Naive thymus-derived CD4-positive, alpha-beta T cell (primary cell): ENCODE results near the gene RBFOX2. TPM values are rescaled to one million over a fixed set of nuclear protein-coding genes. Genes with fewer than 3 reads are reported as not detected.

ENCODE experiments used
- ATAC-seq: fragments of 150-1000 bp; cut with Tn5 transposase; 2 replicates; pipeline ENCODE4 v1.10.0; 2021; ENCODE audit warnings: mild to moderate bottlenecking, moderate library complexity
- CTCF ChIA-PET: fragments of 350-600 bp; sonication (Branson Sonifier 250); formaldehyde crosslinking; loops from one replicate; lab custom pipeline; 2021; ENCODE audit warnings: antibody characterized with exemption; lab: Charles Lee
- POLR2A ChIA-PET: fragments of 350-600 bp; sonication (Branson Sonifier 250); formaldehyde crosslinking; loops from one replicate; lab custom pipeline; 2021; ENCODE audit warnings: antibody characterized with exemption, inconsistent platforms; lab: Charles Lee
- DNase-seq, 9 donors: peaks; one replicate each; pipeline versions ENCODE4 v3.0.0 to v3.0.0-alpha.2; 2020 to 2022; ENCODE audit warnings: mixed read lengths in 1 of 9
- H3K27ac ChIP-seq: one replicate; pipeline ENCODE4 v1.7.0; 2013; ENCODE audit warnings: mild to moderate bottlenecking, low read depth, low read length, moderate library complexity
- H3K27me3 ChIP-seq, 2 donors: one replicate each; pipeline ENCODE4 v1.7.0; 2013; ENCODE audit warnings: low read length in 2 of 2, mild to moderate bottlenecking in 2 of 2, moderate library complexity in 2 of 2; ENCODE audit not compliant: control insufficient read depth in 2 of 2, insufficient read depth in 2 of 2
- H3K36me3 ChIP-seq, 3 experiments: 1 replicate in 2 of 3; 2 replicates in 1 of 3; pipeline ENCODE4 v1.7.0; 2013; ENCODE audit warnings: low read length in 3 of 3, mild to moderate bottlenecking in 3 of 3, moderate library complexity in 1 of 3; ENCODE audit not compliant: insufficient read depth in 3 of 3, control insufficient read depth in 2 of 3
- H3K4me1 ChIP-seq, 2 donors: one replicate each; pipeline ENCODE4 v1.7.0; 2013; ENCODE audit warnings: low read length in 2 of 2, mild to moderate bottlenecking in 2 of 2, moderate library complexity in 1 of 2; ENCODE audit not compliant: control insufficient read depth in 2 of 2, insufficient read depth in 2 of 2
- H3K4me3 ChIP-seq: 2 replicates; pipeline ENCODE4 v1.7.0; 2013; ENCODE audit warnings: mild to moderate bottlenecking, low read length
- H3K9me3 ChIP-seq, 3 experiments: 1 replicate in 2 of 3; 2 replicates in 1 of 3; pipeline ENCODE4 v1.7.0; 2013; ENCODE audit warnings: low read length in 3 of 3; ENCODE audit not compliant: control insufficient read depth in 2 of 3
- H3K27ac Mint-ChIP-seq, 9 donors: one replicate each; pipeline ENCODE4 v1.8.0; 2020 to 2022; ENCODE audit warnings: mixed read lengths in 9 of 9, mild to moderate bottlenecking in 8 of 9, moderate library complexity in 5 of 9, inconsistent platforms in 2 of 9
- H3K27me3 Mint-ChIP-seq, 5 donors: one replicate each; pipeline ENCODE4 v1.8.0; 2021 to 2022; ENCODE audit warnings: mixed read lengths in 5 of 5, mild to moderate bottlenecking in 1 of 5
- H3K36me3 Mint-ChIP-seq, 5 donors: one replicate each; pipeline ENCODE4 v1.8.0; 2020 to 2022; ENCODE audit warnings: mixed read lengths in 5 of 5, mild to moderate bottlenecking in 3 of 5, inconsistent platforms in 1 of 5
- H3K4me1 Mint-ChIP-seq, 7 donors: one replicate each; pipeline ENCODE4 v1.8.0; 2020 to 2022; ENCODE audit warnings: mixed read lengths in 7 of 7, mild to moderate bottlenecking in 3 of 7, inconsistent platforms in 1 of 7
- H3K4me3 Mint-ChIP-seq, 10 donors: one replicate each; pipeline ENCODE4 v1.8.0; 2020 to 2022; ENCODE audit warnings: mild to moderate bottlenecking in 10 of 10, mixed read lengths in 10 of 10, moderate library complexity in 6 of 10, inconsistent platforms in 2 of 10
- H3K9me3 Mint-ChIP-seq, 11 donors: one replicate each; pipeline ENCODE4 v1.8.0; 2020 to 2022; ENCODE audit warnings: mixed read lengths in 11 of 11, mild to moderate bottlenecking in 4 of 11, inconsistent platforms in 1 of 11, moderate library complexity in 1 of 11
- intact Hi-C, 2 donors: fragments of 100-400 bp; cut with micrococcal nuclease; formaldehyde crosslinking; loops; one replicate each; pipeline ENCODE4 v1.15.1; 2023
- polyA plus RNA-seq, 2 donors: library from polyadenylated mRNA; unstranded; fragments of 300-500 nt; fragmentation: Illumina TruSeq; gene quantifications; one replicate each; pipeline ENCODE4 v1.2.3, GENCODE V29; 2021
- total RNA-seq, 6 experiments: library from RNA in 5 of 6; stranded (reverse) in 5 of 6; gene quantifications; 1 replicate in 5 of 6; 2 replicates in 1 of 6; pipeline ENCODE4 v1.2.3 and lab custom pipeline; 2021 to 2026

The RBFOX2 gene
- total and polyA plus RNA-seq, 7 experiments from 2014 or later: 0.39 to 1.7 (median 1.1) TPM

GRCh38 chr22:36008131-36008530 lies 20.5 kb downstream of the RBFOX2 start:
- no peak for ATAC-seq
- no peaks in the 10 kb centered on the region for H3K9me3 ChIP-seq
- H3K4me1 Mint-ChIP-seq: no peaks in the 10 kb centered on the region
- no peak overlapping the region for H3K27ac ChIP-seq
- no peaks in the 10 kb centered on the region for H3K9me3 Mint-ChIP-seq
- CTCF ChIA-PET: no interaction called here
- H3K27me3 ChIP-seq: no peaks in the 10 kb centered on the region
- peaks cover 8 to 29% (median 15%) of the 10 kb centered on the region in 5 donors for H3K27me3 Mint-ChIP-seq
- no peak overlapping the region for H3K4me3 ChIP-seq
- POLR2A ChIA-PET: no interaction called here
- H3K36me3 ChIP-seq: no peaks in the 10 kb centered on the region
- H3K4me3 Mint-ChIP-seq: no peak overlapping the region
- peaks cover 0 to 3% (median 0%) of the 10 kb centered on the region in 5 donors for H3K36me3 Mint-ChIP-seq
- H3K4me1 ChIP-seq: no peaks in the 10 kb centered on the region
- intact Hi-C loops: no loop called here
- H3K27ac Mint-ChIP-seq: no peak overlapping the region
- DNase-seq: no peak

DNA sequence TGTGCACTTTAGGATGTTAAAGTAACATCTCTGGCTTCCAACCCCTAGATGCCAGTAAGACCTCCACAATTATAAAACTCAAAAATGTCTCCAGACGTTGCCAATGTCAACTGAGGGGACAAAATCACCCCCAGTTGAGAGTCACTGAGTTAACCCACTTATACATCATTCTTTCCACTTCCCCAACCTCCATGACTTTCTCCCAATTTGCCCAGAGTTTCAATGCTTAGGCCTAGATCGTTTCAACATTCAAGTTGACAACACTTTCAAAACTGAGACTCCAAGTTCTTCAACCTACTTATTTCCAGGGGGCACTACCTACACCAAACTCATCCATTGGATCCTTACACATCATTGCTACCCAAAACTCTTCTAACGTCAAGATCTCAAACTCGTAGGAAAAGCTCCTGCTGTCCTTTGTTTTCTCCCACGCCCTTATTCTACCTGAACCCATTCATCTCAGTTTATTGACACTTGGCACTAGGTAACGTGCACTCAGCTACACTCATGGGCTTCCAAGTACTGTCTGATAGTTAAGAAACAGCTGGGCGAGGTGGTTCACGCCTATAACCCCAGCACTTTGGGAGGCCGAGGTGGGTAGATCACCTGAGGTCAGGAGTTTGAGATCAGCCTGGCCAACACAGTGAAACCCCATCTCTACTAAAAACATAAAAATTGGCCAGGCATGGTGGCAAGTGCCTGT lies 24.5 kb downstream of the RBFOX2 start:
- Histone ChIP-seq H3K36me3 (no peaks in the 10 kb centered on the region), H3K4me3 (no peak overlapping the region), H3K4me1 (no peaks in the 10 kb centered on the region), H3K27me3 (no peaks in the 10 kb centered on the region), H3K27ac (no peak overlapping the region), H3K9me3 (no peaks in the 10 kb centered on the region)
- Mint-ChIP-seq H3K9me3 (no peaks in the 10 kb centered on the region), H3K36me3 (peaks cover 0 to 3% (median 0%) of the 10 kb centered on the region in 5 donors), H3K27ac (no peak overlapping the region), H3K4me1 (no peaks in the 10 kb centered on the region), H3K27me3 (peaks cover 4 to 21% (median 10%) of the 10 kb centered on the region in 5 donors), H3K4me3 (no peak overlapping the region)
- DNase-seq (no peak), ATAC-seq (no peak)
- intact Hi-C loops: no loop called here
- ChIA-PET CTCF (no interaction called here), POLR2A (no interaction called here)

GRCh38 chr22:36002718-36003260 lies 25.8 kb downstream of the RBFOX2 start:
- ChIA-PET CTCF (no interaction called here), POLR2A (interaction anchor here (0.5 kb wide), 1 partner anchor 85 kb away, joined by 3 read pairs; no protein-coding TSS in a partner anchor)
- DNase-seq (no peak), ATAC-seq (no peak)
- Histone ChIP-seq H3K27ac (no peak overlapping the region), H3K27me3 (no peaks in the 10 kb centered on the region), H3K4me3 (no peak overlapping the region), H3K4me1 (no peaks in the 10 kb centered on the region), H3K36me3 (no peaks in the 10 kb centered on the region), H3K9me3 (no peaks in the 10 kb centered on the region)
- Mint-ChIP-seq H3K27me3 (peaks cover 4 to 21% (median 10%) of the 10 kb centered on the region in 5 donors), H3K4me3 (no peak overlapping the region), H3K36me3 (peaks cover 0 to 3% (median 0%) of the 10 kb centered on the region in 5 donors), H3K27ac (no peak overlapping the region), H3K4me1 (no peaks in the 10 kb centered on the region), H3K9me3 (no peaks in the 10 kb centered on the region)
- intact Hi-C loops: no loop called here

DNA sequence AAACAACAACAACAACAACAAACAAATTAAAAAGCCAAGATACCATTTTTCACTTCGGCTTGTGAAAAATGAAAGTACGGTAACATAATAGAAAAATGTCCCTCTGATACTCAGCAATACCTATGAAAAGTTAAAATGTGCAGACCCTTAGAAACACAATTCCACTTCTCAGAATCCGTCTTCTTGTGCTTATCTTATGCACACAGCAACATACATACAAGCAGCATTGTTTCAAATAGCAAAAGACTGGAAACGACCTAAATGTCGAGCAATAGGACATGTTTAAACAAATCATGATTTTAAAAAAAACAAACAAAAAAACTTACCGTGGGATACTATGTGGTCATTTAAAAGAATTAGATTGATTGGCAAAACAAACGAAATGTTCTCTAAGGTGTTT lies 26.5 kb downstream of the RBFOX2 start:
- Histone ChIP-seq H3K27ac (no peak overlapping the region), H3K4me1 (no peaks in the 10 kb centered on the region), H3K27me3 (no peaks in the 10 kb centered on the region), H3K36me3 (no peaks in the 10 kb centered on the region), H3K9me3 (no peaks in the 10 kb centered on the region), H3K4me3 (no peak overlapping the region)
- CTCF ChIA-PET: no interaction called here
- DNase-seq: no peak
- Mint-ChIP-seq H3K9me3 (no peaks in the 10 kb centered on the region), H3K4me3 (no peak overlapping the region), H3K27me3 (peaks cover 4 to 21% (median 10%) of the 10 kb centered on the region in 5 donors), H3K36me3 (peaks cover 0 to 3% (median 0%) of the 10 kb centered on the region in 5 donors), H3K4me1 (no peaks in the 10 kb centered on the region), H3K27ac (no peak overlapping the region)
- intact Hi-C loops: no loop called here
- ATAC-seq: no peak
- POLR2A ChIA-PET: interaction anchor here (0.5 kb wide), 1 partner anchor 86 kb away, joined by 3 read pairs; no protein-coding TSS in a partner anchor

- H3K36me3 Mint-ChIP-seq: no peaks in the 10 kb centered on the region
- CTCF ChIA-PET: interaction anchor here (1.2 kb wide), 1 partner anchor 67 kb away, joined by 4 read pairs; no protein-coding TSS in a partner anchor
Measured at GRCh38 chr22:35998748-35999147, 29.9 kb downstream of the RBFOX2 start.

DNA sequence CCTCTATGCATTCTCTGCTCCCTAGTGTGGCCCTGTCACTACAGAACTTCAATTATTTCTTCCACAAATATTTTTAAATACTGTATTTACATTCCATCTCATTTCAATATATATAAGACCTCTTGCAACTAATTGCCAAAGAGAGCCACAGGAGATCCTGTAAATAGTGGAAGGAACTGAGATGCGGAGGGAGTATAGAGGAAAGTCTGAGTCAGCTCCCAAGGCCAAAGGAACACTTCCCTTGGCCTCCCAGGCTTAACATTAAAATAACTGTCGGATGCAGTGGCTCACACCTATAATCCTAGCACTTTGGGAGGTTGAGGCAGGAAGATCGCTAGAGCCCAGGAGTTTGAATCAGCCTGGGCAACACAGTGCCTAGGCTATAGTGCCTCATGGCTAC lies 31.2 kb downstream of the RBFOX2 start:
- Mint-ChIP-seq H3K36me3 (no peaks in the 10 kb centered on the region), H3K4me3 (no peak overlapping the region), H3K4me1 (no peaks in the 10 kb centered on the region), H3K9me3 (no peaks in the 10 kb centered on the region), H3K27me3 (peaks cover 0 to 23% (median 0%) of the 10 kb centered on the region in 5 donors), H3K27ac (no peak overlapping the region)
- H3K36me3 ChIP-seq: no peaks in the 10 kb centered on the region
- H3K9me3 ChIP-seq: no peaks in the 10 kb centered on the region
- ChIA-PET POLR2A (no interaction called here), CTCF (interaction anchor here (0.6 kb wide), 1 partner anchor 37 kb away, joined by 3 read pairs; no protein-coding TSS in a partner anchor)
- H3K27me3 ChIP-seq: no peaks in the 10 kb centered on the region
- intact Hi-C loops: no loop called here
- DNase-seq (no peak), ATAC-seq (no peak)
- no peaks in the 10 kb centered on the region for H3K4me1 ChIP-seq
- H3K4me3 ChIP-seq: no peak overlapping the region
- H3K27ac ChIP-seq: no peak overlapping the region

More at GRCh38 chr22:35998748-35999147, 29.9 kb downstream of the RBFOX2 start:
- Histone ChIP-seq H3K27ac (no peak overlapping the region), H3K36me3 (no peaks in the 10 kb centered on the region), H3K9me3 (no peaks in the 10 kb centered on the region), H3K4me3 (no peak overlapping the region), H3K27me3 (no peaks in the 10 kb centered on the region), H3K4me1 (no peaks in the 10 kb centered on the region)
- Mint-ChIP-seq H3K9me3 (no peaks in the 10 kb centered on the region), H3K27me3 (peaks cover 0 to 18% (median 0%) of the 10 kb centered on the region in 5 donors), H3K4me1 (no peaks in the 10 kb centered on the region), H3K4me3 (no peak overlapping the region), H3K27ac (no peak overlapping the region)
- DNase-seq: no peak
- intact Hi-C loops: no loop called here
- POLR2A ChIA-PET: no interaction called here
- no peak for ATAC-seq
